Right lobe of liver (tissue), 6 donors: ENCODE data around the gene MAGEB17. TPM values are rescaled to one million over a fixed set of nuclear protein-coding genes. Genes with fewer than 3 reads are reported as not detected.

Experiments used
- ATAC-seq, 4 donors: fragments of 200-7000 bp; cut with Tn5 transposase; one replicate each; pipeline ENCODE4 v1.9.1; 2020; ENCODE audit warnings: mild to moderate bottlenecking in 4 of 4, moderate library complexity in 4 of 4
- DNase-seq, 3 donors: peaks; one replicate each; pipeline ENCODE4 v3.0.0-alpha.2; 2020
- H3K27ac ChIP-seq, 3 donors: fragments of 200-600 bp; one replicate each; pipeline ENCODE4 v1.8.0; 2022
- H3K27me3 ChIP-seq, 2 donors: fragments of 200-600 bp; one replicate each; pipeline ENCODE4 v1.8.0; 2022
- H3K36me3 ChIP-seq, 4 donors: fragments of 200-600 bp; sonication (generic) in 1 of 4; one replicate each; pipeline versions ENCODE4 v1.5.1 to v1.8.0; 2017 to 2022; ENCODE audit warnings: control low read depth in 1 of 4
- H3K4me1 ChIP-seq, 4 donors: fragments of 200-600 bp; sonication (generic) in 1 of 4; one replicate each; pipeline versions ENCODE4 v1.5.1 to v1.8.0; 2017 to 2022; ENCODE audit warnings: control low read depth in 1 of 4
- H3K4me3 ChIP-seq, 3 donors: fragments of 200-600 bp; one replicate each; pipeline ENCODE4 v1.8.0; 2022
- H3K9me3 ChIP-seq, 4 donors: fragments of 200-600 bp; sonication (generic) in 1 of 4; one replicate each; pipeline versions ENCODE4 v1.5.1 to v1.8.0; 2017 to 2022; ENCODE audit warnings: control low read depth in 1 of 4
- POLR2A ChIP-seq: fragments of 450-650 bp; IDR thresholded peaks from one replicate; pipeline ENCODE4 v1.6.1; 2017; ENCODE audit warnings: antibody characterized with exemption, mild to moderate bottlenecking
- WGBS: methylation state at CpG from one replicate; pipeline ENCODE4 v1.1.6; 2018; ENCODE audit warnings: low coverage, low lambda C conversion rate; ENCODE audit not compliant: insufficient coverage; ENCODE audit errors: missing lambda C conversion rate; 5-methylcytosine and 5-hydroxymethylcytosine counted together
- intact Hi-C, 2 donors: fragments of 100-400 bp; cut with DNase I; formaldehyde crosslinking; loops; one replicate each; pipeline versions ENCODE4 v1.11.2 to v1.14.1; 2022
- total RNA-seq, 6 experiments: library from RNA; depleted of rRNA in 2 of 6; stranded (reverse); fragments of >200 nt in 2 of 6; fragmentation: NEBNext Ultra II Directional in 3 of 6; extraction: Animal tissue kit (Norgen Biotek cat#: 25700) in 3 of 6; gene quantifications; one replicate each; pipeline versions ENCODE4 v1.1.0 to v1.2.4, GENCODE V29; 2016 to 2023
- TF ChIP-seq, protein P1 (sequence below), 4 donors: fragments of 200-600 bp in 3 of 4; fragments of 450-650 bp in 1 of 4; IDR thresholded peaks; one replicate each; pipeline versions ENCODE4 v1.5.1 to v1.8.0; 2016 to 2022; ENCODE audit warnings: antibody characterized with exemption in 4 of 4, mild to moderate bottlenecking in 2 of 4
- donor health status: DM: no; HTN: yes; CAD: no.
- donor health status: DM: no; HTN: no; CAD: no.
- donor health status: DM: no; HTN: no; CAD: no.
- donor health status: DM: no; HTN: yes; CAD: no.
- donor health status: DM: no; HTN: yes; CAD: no.

MAGEB17 gene
- total RNA-seq, 6 experiments from 2014 or later, result not detected

- H3K27ac ChIP-seq, result no peak overlapping the region
- DNase-seq (no peak), ATAC-seq (peak; percentile 34 to 52 (median 46))
- WGBS, result 23% methylated on average over 6 of the region's 7 CpGs
- intact Hi-C loops, result no loop called here
- peaks cover 0 to 13% (median 4%) of the 10 kb centered on the region in 4 donors for H3K4me1 ChIP-seq
- H3K36me3 ChIP-seq, result no peaks in the 10 kb centered on the region
- no peaks in the 10 kb centered on the region for H3K9me3 ChIP-seq
- H3K27me3 ChIP-seq, result peaks cover 0 to 19% of the 10 kb centered on the region in 2 donors
- TF ChIP-seq, protein P1, sequence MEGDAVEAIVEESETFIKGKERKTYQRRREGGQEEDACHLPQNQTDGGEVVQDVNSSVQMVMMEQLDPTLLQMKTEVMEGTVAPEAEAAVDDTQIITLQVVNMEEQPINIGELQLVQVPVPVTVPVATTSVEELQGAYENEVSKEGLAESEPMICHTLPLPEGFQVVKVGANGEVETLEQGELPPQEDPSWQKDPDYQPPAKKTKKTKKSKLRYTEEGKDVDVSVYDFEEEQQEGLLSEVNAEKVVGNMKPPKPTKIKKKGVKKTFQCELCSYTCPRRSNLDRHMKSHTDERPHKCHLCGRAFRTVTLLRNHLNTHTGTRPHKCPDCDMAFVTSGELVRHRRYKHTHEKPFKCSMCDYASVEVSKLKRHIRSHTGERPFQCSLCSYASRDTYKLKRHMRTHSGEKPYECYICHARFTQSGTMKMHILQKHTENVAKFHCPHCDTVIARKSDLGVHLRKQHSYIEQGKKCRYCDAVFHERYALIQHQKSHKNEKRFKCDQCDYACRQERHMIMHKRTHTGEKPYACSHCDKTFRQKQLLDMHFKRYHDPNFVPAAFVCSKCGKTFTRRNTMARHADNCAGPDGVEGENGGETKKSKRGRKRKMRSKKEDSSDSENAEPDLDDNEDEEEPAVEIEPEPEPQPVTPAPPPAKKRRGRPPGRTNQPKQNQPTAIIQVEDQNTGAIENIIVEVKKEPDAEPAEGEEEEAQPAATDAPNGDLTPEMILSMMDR (IDR thresholded peaks at IDR 0.05), result no peak
- no peak for TF ChIP-seq POLR2A
- no peak overlapping the region for H3K4me3 ChIP-seq
Observed at GRCh38 chrX:16124201-16124600, 43.1 kb upstream of the MAGEB17 start.

GRCh38 chrX:16125520-16126149, 41.6 kb upstream of the MAGEB17 start:
- TF ChIP-seq POLR2A, result no peak
- TF ChIP-seq, protein P1 (IDR thresholded peaks at IDR 0.05), result no peak
- H3K36me3 ChIP-seq, result no peaks in the 10 kb centered on the region
- DNase-seq (peak in 1 of 3 donors; percentile 33), ATAC-seq (peak; percentile 62 to 75 (median 65))
- H3K27me3 ChIP-seq, result peaks cover 0 to 19% of the 10 kb centered on the region in 2 donors
- no peaks in the 10 kb centered on the region for H3K9me3 ChIP-seq
- WGBS, result 30% methylated on average over 5 of the region's 5 CpGs
- H3K4me1 ChIP-seq, result peaks cover 0 to 13% (median 4%) of the 10 kb centered on the region in 4 donors
- H3K4me3 ChIP-seq, result no peak overlapping the region
- H3K27ac ChIP-seq, result no peak overlapping the region
- intact Hi-C loops, result no loop called here

- no peak for ATAC-seq
- peaks cover 0 to 11% of the 10 kb centered on the region in 2 donors for H3K27me3 ChIP-seq
- H3K4me3 ChIP-seq, result no peak overlapping the region
- H3K27ac ChIP-seq, result no peak overlapping the region
- H3K36me3 ChIP-seq, result no peaks in the 10 kb centered on the region
- no peaks in the 10 kb centered on the region for H3K9me3 ChIP-seq
- WGBS, result 52% methylated on average over 2 of the region's 2 CpGs
- intact Hi-C loops, result no loop called here
- TF ChIP-seq, protein P1 (IDR thresholded peaks at IDR 0.05), result no peak
- TF ChIP-seq POLR2A, result no peak
- H3K4me1 ChIP-seq, result peaks cover 0 to 5% (median 0%) of the 10 kb centered on the region in 4 donors
- DNase-seq, result no peak
Observed at GRCh38 chrX:16130707-16131106, 36.6 kb upstream of the MAGEB17 start.

DNA sequence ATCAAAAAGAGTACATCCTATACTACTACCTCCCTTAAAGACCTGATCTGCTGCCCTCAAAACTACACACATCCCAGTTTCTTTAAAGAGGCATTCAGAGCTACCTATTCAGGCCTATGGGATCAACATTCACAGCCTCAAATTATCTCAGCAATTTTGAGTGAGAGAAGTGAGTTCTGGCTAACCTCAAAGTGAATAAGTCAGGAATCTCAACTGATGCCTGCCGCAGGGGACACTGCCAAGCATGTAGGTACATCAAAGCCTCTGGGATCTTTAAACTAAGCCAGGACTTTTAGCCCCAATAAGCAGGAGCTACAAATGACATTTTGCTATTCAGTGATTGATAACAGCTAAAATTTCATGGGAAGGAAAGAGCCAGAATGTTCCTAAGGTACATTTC, 32.3 kb upstream of the MAGEB17 start:
- Histone ChIP-seq H3K4me3 (no peak overlapping the region), H3K9me3 (no peaks in the 10 kb centered on the region), H3K36me3 (no peaks in the 10 kb centered on the region), H3K4me1 (no peaks in the 10 kb centered on the region), H3K27ac (no peak overlapping the region), H3K27me3 (peaks cover 0 to 3% of the 10 kb centered on the region in 2 donors)
- DNase-seq (no peak), ATAC-seq (no peak)
- intact Hi-C loops, result no loop called here
- TF ChIP-seq, protein P1 (IDR thresholded peaks at IDR 0.05), result no peak
- TF ChIP-seq POLR2A, result no peak
- no CpG with 5 or more reads among the region's 1 CpG for WGBS
